HG03520 (cell line): Measurements from ENCODE around the gene ZNF778.
"Not testable (repeated sequence)": the region's sequence is repeated elsewhere in the genome, so short reads cannot be mapped to it uniquely, and the experiment has no call there.

ENCODE experiments used
- ATAC-seq: cut with Tn5 transposase; IDR thresholded peaks from one replicate; pipeline ENCODE4 v1.9.1; 2021; ENCODE audit warnings: mild to moderate bottlenecking, moderate library complexity; ENCODE audit not compliant: unreplicated experiment

The ZNF778 gene

GRCh38 chr16:89179656-89180315 lies 37.7 kb upstream of the ZNF778 start:
- no peak for ATAC-seq

- ATAC-seq, result no peak
These were observed 34.0 kb upstream of the ZNF778 start for GRCh38 chr16:89183463-89183862.

- no peak for ATAC-seq
These were observed 33.4 kb upstream of the ZNF778 start for GRCh38 chr16:89183975-89184676.

- ATAC-seq, result no peak
These were observed 32.9 kb upstream of the ZNF778 start for GRCh38 chr16:89184677-89184932.

GRCh38 chr16:89184933-89185794 lies 32.3 kb upstream of the ZNF778 start:
- ATAC-seq, result no peak

GRCh38 chr16:89185887-89186592 lies 31.5 kb upstream of the ZNF778 start:
- not testable (repeated sequence) for ATAC-seq

GRCh38 chr16:89186593-89187031 lies 30.9 kb upstream of the ZNF778 start:
- ATAC-seq, result not testable (repeated sequence)

GRCh38 chr16:89187032-89187769 lies 30.3 kb upstream of the ZNF778 start:
- ATAC-seq, result no peak

- ATAC-seq, result no peak
These were observed 29.6 kb upstream of the ZNF778 start for GRCh38 chr16:89187770-89188392.

GRCh38 chr16:89188471-89189357 lies 28.8 kb upstream of the ZNF778 start:
- not testable (repeated sequence) for ATAC-seq

GRCh38 chr16:89189358-89190025 lies 28.0 kb upstream of the ZNF778 start:
- ATAC-seq, result no peak

GRCh38 chr16:89190150-89190958 lies 27.1 kb upstream of the ZNF778 start:
- ATAC-seq, result no peak

- ATAC-seq, result no peak
These were observed 26.2 kb upstream of the ZNF778 start for GRCh38 chr16:89191033-89191900.

GRCh38 chr16:89191901-89192185 lies 25.7 kb upstream of the ZNF778 start:
- no peak for ATAC-seq

- not testable (repeated sequence) for ATAC-seq
These were observed 25.1 kb upstream of the ZNF778 start for GRCh38 chr16:89192186-89192955.

GRCh38 chr16:89192956-89193575 lies 24.4 kb upstream of the ZNF778 start:
- ATAC-seq, result no peak
